GM20431 (cell line): ENCODE measurements around the gene APC.
"Not testable (repeated sequence)": the region's sequence is repeated elsewhere in the genome, so short reads cannot be mapped to it uniquely, and the experiment has no call there.

Source experiments
- in situ Hi-C: fragments of 300-500 bp; cut with MseI, MboI; formaldehyde crosslinking; loops from one replicate; pipeline ENCODE4 v1.15.0; 2020; ENCODE audit warnings: low sequenced_read_pairs; ENCODE audit not compliant: unreplicated experiment

The APC gene

GRCh38 chr5:112846556-112846955, 108.9 kb downstream of the APC start:
- in situ Hi-C loops = no loop called here

DNA sequence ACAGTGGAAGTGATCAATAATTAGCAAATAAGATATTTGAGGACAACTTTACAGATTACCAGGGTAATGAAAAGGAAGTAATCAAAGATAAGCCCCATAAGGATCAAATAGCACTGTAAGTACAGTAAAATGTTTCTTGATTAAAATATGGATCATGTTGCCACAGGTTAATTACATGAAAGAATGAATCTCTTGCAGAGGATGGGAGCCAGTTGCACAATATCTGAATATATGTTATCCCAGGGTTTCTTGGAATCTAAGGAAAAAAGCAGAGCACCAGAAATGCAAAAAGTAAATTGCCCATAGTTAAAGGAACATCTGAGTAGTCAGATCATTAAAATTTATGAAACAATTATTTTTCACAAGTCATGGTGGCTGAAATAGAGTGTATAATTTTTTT, 109.6 kb downstream of the APC start:
- in situ Hi-C loops = no loop called here

DNA sequence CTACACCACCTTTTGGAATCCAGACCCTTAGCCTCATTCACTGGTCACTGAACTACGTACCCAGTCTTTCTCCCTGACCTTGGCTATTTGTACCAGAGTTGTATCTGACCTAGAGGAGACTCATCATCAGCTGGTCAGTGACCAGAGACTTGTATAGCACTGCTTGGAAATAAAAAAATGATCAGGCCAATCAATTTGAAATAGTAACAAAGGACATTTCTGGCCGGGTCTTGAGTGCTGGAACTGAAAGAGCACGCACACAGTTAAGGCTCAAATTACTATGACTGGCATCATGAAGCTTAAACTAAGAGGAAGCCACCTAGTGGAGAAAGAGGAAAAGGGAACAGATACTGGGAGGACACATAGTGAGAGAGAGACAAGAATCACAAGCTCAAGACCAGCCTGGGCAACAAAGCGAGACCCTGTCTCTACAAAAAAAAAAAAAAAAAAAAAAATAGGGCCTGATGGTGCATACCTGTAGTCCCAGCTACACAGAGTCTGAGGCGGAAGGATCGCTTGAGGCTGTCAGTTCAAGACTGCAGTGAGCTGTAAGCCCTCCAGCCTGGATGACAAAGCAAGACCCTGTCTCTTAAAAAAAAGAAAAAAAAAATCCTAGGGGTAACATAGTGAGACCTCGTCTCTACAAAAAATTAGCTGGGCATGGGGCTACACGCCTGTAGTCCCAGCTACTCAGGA, 110.6 kb downstream of the APC start:
- in situ Hi-C loops = no loop called here

DNA sequence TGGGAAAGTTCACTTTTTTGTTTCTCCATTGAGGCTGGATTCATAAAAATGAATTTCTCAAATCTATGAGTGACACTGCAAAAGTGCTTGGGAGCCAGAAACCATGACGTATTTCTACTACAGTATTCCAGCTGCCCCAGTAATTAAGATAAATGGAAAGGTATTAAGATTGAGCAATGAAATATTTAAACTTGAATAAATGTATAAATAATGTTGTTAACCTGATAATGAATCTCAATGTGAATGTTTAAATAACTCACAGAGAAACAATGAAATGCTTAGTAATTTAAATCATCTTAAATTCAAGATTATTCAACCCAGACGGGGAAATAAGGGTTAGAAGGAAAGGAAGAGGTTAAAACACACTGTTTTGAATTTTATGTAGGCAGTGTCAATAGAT, 112.2 kb downstream of the APC start:
- in situ Hi-C loops = no loop called here

DNA sequence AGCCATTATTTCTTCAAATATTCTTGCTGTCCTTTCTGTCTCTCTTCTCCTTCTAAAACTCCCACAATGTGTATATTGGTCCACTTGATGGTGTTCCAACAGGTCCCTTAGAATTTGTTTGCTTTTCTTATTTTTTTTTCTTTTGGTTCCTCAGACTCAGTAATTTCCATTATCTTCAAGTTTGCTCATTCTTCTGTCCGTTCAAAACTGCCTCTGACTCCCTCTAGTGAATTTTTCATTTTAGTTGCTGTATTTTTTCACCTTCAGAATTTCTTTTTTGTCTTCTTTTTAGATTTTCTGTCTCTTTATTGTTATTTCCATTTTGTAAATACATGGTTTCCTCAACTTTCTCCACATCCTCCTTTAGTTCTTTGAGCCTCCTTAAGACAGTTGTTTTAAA, 117.0 kb downstream of the APC start:
- in situ Hi-C loops = no loop called here

- in situ Hi-C loops = no loop called here
Observed at GRCh38 chr5:112857866-112858265, 120.2 kb downstream of the APC start.

DNA sequence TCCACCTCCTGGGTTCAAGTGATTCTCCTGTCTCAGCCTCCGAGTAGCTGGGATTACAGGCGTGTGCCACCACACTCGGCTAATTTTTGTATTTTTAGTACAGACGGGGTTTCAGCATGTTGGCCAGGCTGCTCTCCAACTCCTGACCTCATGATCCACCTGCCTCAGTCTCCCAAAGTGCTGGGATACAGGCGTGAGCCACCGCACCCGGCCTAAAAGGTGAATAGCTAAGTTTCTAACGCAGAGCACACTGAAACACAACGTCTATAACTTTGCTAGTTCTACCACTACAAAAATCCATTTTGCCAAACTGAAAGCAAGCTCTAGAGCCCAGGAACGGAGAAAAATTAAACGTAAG, 122.9 kb downstream of the APC start:
- in situ Hi-C loops = not testable (repeated sequence)

- in situ Hi-C loops = no loop called here
Observed at GRCh38 chr5:112860929-112861637, 123.4 kb downstream of the APC start, which contains the start of gene SRP19. Gene SRP19 (plus strand): TSS chr5:112861287. CDS start chr5:112861377, 90 bp downstream.

- in situ Hi-C loops = no loop called here
Observed at GRCh38 chr5:112861638-112861985, 123.9 kb downstream of the APC start.

DNA sequence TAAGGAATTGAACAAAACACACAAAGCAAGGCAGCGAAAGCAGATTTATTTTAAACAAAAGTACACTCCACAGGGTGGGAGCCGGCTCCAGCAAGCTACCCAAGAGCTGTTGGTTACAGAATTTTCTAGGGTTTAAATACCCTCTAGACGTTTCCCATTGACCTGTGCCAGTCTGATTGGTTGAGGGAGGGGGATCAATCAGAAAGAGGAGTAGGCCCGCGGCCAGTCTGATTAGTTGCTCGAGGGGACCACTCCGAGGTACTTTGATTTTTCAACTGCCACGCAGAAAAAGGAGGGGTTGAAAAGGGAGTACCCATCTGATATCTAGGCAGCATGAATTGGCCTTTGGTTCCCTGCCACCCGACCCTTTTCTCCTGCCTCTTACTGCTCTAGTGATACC, 124.4 kb downstream of the APC start:
- in situ Hi-C loops = no loop called here

DNA sequence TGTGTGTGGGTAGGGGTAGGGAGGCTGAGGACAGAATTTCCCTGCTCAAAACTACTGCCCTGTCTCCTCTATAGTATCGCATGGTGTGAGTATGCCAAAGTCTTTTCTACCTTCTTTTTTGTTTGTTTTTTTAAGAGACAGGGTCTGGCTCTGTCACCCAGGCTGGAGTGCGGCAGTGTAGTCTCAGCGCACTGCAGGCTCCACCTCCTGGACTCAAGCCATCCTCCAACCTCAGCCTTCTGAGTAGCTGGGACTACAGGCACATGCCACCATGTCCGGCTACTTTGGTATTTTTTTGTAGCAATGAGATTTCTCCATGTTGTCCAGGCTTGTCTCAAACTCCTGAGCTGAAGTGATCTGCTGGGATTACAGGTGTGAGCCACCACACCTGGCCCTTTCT, 125.9 kb downstream of the APC start:
- in situ Hi-C loops = no loop called here

- in situ Hi-C loops = no loop called here
Observed at GRCh38 chr5:112865128-112865527, 127.4 kb downstream of the APC start.

- in situ Hi-C loops = no loop called here
Observed at GRCh38 chr5:112866739-112867138, 129.1 kb downstream of the APC start.

- in situ Hi-C loops = no loop called here
Observed at GRCh38 chr5:112867411-112867810, 129.7 kb downstream of the APC start.

DNA sequence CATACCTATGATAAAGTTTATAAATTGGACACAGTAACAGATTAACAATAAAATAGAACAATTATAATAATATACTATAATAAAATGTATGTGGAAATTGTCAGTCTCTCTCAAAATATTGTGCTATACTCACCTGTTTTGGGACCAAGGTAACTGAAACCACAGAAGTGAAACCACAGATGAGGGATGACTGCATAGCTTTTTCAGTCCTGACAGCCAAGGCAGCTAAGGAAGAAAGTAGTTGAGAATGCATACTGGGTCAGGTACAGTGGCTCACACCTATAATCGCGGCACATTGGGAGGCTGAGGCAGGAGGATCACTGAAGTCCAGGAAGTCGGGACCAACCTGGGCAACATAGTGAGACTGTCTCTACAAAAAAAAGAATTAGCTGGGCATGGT, 132.3 kb downstream of the APC start:
- in situ Hi-C loops = no loop called here

DNA sequence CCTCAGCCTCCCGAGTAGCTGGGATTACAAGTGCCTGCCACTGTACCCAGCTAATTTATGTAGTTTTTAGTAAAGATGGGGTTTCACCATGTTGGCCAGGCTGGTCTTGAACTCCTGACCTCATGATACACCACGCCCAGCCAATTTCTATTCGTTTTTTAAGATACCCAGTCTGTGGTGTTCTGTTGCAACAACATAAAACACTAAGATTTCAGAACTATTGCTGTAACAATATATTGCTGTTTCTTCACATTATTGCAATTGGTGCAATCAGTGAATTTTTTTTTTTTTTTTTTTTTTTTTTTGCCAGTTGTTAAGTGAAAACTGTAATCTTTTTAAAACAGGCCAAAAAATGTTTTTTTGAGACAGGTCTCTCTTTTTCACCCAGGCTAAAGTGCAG, 133.3 kb downstream of the APC start:
- in situ Hi-C loops = no loop called here

DNA sequence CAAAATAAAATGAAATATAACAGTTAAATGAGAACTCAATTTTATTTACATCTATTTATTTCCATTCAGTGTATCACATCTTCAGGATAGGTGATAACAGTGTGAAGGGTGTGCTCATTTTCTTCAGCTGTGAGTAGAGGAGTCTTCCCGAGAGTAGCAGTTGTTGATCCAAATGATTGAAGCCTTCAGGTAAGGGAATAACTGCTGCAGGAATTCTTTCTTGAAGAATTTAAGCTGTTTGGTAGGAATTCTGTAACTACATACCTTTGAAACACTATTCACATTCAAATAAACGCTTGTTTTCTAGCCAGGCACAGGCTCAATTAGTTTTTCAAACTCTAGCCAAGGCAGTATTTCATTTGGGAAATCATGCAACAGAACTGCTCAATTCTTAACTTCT, 138.7 kb downstream of the APC start:
- in situ Hi-C loops = no loop called here

DNA sequence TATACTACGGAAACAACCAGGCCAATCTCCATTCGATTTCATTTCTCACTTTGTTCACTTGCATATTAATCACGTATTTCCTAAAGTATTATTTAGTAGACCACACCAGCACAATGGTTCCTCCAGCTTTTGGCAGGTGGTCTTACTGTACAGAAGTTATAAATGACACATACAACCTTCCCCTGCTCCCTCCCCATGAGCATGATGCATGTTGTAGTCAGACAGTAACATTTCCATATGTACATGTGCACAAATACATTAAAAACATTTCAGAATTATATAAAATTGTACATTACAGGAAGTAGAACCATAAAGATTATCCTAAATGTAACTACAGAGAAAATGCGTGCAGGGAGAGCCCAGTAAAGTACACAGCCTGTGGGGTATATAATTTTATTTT, 140.4 kb downstream of the APC start:
- in situ Hi-C loops = no loop called here

DNA sequence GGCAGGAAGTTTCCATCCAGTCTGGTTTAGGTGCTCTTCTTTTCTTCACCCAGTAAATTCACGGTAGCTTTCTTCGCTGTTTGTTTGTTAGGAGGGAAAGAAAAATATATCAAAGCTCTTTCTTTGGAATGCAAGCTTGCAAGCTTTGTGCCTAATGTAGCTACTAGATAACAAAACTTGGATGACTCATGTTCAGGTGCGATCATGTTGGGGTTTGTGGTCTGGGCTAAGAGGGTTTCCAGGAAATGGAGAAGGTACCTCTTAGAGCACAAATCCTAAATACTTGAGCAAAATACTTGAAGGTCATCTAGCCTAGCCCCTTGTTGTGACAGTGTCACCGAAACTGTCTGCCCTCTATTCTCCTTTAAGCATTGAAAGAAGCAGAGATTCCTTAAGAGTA, 141.1 kb downstream of the APC start:
- in situ Hi-C loops = no loop called here

GRCh38 chr5:112880219-112880964, 142.7 kb downstream of the APC start:
- in situ Hi-C loops = no loop called here

DNA sequence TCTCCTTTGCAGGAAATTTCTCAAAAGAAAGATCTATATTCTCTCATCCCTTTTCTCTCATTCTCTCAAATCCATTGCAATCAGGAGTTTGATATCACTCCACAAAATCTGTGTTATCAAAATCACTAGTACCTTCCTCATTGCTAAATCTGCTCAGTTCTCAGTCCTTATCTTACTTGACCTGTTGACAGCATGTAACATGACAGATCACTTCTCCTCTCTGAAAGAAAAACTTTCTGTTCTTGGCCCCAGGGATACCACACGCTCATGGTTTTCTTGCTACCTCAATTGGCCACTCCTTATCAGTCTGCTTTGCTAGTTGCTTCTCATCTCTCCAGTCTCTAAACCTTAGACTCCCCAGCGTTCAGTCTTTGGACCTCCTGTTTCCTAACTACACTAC, 145.5 kb downstream of the APC start:
- in situ Hi-C loops = no loop called here
